Effector memory CD8-positive, alpha-beta T cell (primary cell): ENCODE measurements around the gene LILRB2.
"Not testable (repeated sequence)": the region's sequence is repeated elsewhere in the genome, so short reads cannot be mapped to it uniquely, and the experiment has no call there.

Experiments used
- ATAC-seq: fragments of 150-1000 bp; cut with Tn5 transposase; replicated peaks from 2 replicates; pipeline ENCODE4 v1.10.0; 2021; ENCODE audit warnings: mild to moderate bottlenecking, moderate library complexity
- DNase-seq, 3 experiments: peaks; one replicate each; pipeline ENCODE4 v3.0.0; 2021
- H3K27ac Mint-ChIP-seq, 2 donors: one replicate each; pipeline ENCODE4 v1.8.0; 2022; ENCODE audit warnings: mild to moderate bottlenecking in 2 of 2, mixed read lengths in 2 of 2, moderate library complexity in 2 of 2
- H3K27me3 Mint-ChIP-seq, 2 donors: one replicate each; pipeline ENCODE4 v1.8.0; 2022; ENCODE audit warnings: mixed read lengths in 2 of 2
- H3K36me3 Mint-ChIP-seq: one replicate; pipeline ENCODE4 v1.8.0; 2022; ENCODE audit warnings: mild to moderate bottlenecking, moderate library complexity, mixed read lengths; ENCODE audit not compliant: insufficient read depth
- H3K4me1 Mint-ChIP-seq, 2 donors: one replicate each; pipeline ENCODE4 v1.8.0; 2022; ENCODE audit warnings: low read depth in 2 of 2, mixed read lengths in 2 of 2
- H3K4me3 Mint-ChIP-seq, 2 donors: one replicate each; pipeline ENCODE4 v1.8.0; 2022; ENCODE audit warnings: mild to moderate bottlenecking in 2 of 2, mixed read lengths in 2 of 2, moderate library complexity in 2 of 2
- H3K9me3 Mint-ChIP-seq, 2 donors: one replicate each; pipeline ENCODE4 v1.8.0; 2022; ENCODE audit warnings: mixed read lengths in 2 of 2

The LILRB2 gene

DNA sequence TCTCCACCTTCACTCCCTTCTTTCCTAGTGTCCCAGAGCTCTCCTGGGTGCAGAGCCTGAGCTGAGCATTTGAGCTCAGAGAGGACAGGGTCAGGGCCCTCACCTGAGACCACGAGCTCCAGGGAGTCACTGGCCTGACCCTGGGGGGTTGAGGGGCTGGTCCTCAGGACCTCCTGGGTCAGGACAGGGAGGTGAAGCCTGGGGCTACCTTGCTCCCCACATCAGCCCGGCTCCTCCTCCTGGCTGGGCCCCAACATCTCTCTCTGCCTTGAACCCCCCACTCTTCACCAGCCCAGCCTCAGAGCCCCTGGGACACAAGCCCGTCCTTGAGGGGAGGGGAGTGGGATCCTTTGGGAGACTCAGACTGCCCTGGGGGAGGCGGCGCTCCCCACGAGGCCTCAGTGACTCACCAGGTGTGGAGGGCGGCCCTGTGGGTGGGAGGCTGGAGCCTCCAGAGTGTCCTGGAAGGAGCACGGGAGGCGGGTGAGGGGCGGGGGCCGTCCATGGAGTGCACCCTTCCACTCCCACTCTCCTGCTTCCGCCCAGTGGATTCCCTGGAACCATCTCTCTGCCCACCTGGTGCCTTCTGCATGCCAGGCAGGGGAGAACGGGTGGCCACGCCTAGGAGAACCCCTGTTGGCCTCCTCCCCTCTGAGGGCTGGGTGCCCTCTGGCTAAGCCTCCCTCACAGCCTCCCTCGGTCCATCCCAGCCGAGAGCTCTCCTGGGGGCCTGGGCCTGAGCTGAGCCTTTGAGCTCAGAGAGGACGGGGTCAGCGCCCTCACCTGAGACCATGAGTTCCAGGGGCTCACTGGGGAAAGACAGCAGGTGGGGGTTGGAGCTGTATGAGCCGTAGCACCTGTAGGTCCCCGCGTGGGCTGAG lies 41.2 kb downstream of the LILRB2 start:
- Mint-ChIP-seq H3K27ac (peak overlapping the region in 1 of 2 donors; percentile 81), H3K27me3 (peaks cover 13 to 19% of the 10 kb centered on the region in 2 donors)
- H3K4me1 Mint-ChIP-seq, DNase-seq, H3K4me3 Mint-ChIP-seq, H3K9me3 Mint-ChIP-seq, ATAC-seq, H3K36me3 Mint-ChIP-seq: not testable (repeated sequence)

- peaks cover 30 to 40% of the 10 kb centered on the region in 2 donors for H3K27me3 Mint-ChIP-seq
- ATAC-seq (no peak), DNase-seq (no peak)
- H3K4me3 Mint-ChIP-seq: no peak overlapping the region
- no peak overlapping the region for H3K27ac Mint-ChIP-seq
- H3K4me1 Mint-ChIP-seq: peaks cover 3 to 4% of the 10 kb centered on the region in 2 donors
- no peaks in the 10 kb centered on the region for H3K9me3 Mint-ChIP-seq
- H3K36me3 Mint-ChIP-seq: no peaks in the 10 kb centered on the region
These were observed 47.0 kb downstream of the LILRB2 start for GRCh38 chr19:54233941-54234340.

- no peak overlapping the region for H3K27ac Mint-ChIP-seq
- no peaks in the 10 kb centered on the region for H3K9me3 Mint-ChIP-seq
- H3K36me3 Mint-ChIP-seq: no peaks in the 10 kb centered on the region
- peaks cover 3 to 4% of the 10 kb centered on the region in 2 donors for H3K4me1 Mint-ChIP-seq
- DNase-seq: peak; percentile 88 to 90 (median 90)
- no peak overlapping the region for H3K4me3 Mint-ChIP-seq
- H3K27me3 Mint-ChIP-seq: peaks cover 25 to 39% of the 10 kb centered on the region in 2 donors
- peak; percentile 99 for ATAC-seq
These were observed 49.6 kb downstream of the LILRB2 start for GRCh38 chr19:54231077-54231931.

DNA sequence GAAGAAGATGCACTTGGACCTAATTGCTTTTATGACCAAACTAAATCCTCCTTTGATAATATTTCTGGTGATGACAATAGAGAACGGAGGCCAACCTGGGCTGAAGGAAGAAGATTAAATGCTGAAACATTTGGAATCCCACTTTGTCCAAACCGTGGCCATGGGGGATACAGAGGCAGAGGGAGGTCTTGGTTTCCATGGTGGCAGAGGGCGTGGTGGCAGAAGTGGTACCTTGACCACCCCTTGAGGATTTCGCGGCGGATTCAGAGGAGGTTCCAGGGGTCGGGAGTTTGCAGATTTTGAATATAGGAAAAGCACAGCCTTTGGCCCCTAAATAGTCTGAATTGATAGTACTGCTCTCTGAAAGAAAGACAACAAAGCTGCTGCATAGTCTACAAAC lies 50.9 kb downstream of the LILRB2 start:
- no peaks in the 10 kb centered on the region for H3K9me3 Mint-ChIP-seq
- ATAC-seq: no peak
- H3K4me3 Mint-ChIP-seq: no peak overlapping the region
- no peaks in the 10 kb centered on the region for H3K36me3 Mint-ChIP-seq
- H3K27ac Mint-ChIP-seq: no peak overlapping the region
- H3K4me1 Mint-ChIP-seq: peaks cover 3 to 4% of the 10 kb centered on the region in 2 donors
- peaks cover 25 to 39% of the 10 kb centered on the region in 2 donors for H3K27me3 Mint-ChIP-seq
- no peak for DNase-seq

DNA sequence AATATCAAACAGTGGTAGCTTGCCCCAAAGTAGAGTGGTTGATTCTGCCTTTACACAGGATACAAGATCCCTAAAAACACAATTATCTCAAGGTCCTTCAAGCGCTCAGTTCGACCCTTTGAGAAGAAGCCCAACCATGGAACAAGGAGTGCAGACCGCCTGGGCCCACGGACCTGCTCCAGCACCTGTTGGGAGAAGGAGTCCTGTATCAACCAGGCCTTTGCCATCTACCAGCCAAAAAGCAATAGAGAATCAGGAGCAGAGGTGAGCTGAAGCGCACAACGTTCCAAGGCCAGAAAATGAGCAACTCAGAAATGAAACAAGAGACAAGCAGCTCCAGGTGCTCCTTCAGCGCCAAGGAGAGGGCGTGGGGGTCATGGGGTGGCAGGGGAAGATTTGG lies 51.8 kb downstream of the LILRB2 start:
- peaks cover 25 to 39% of the 10 kb centered on the region in 2 donors for H3K27me3 Mint-ChIP-seq
- DNase-seq (no peak), ATAC-seq (no peak)
- H3K36me3 Mint-ChIP-seq: no peaks in the 10 kb centered on the region
- H3K4me3 Mint-ChIP-seq: no peak overlapping the region
- H3K4me1 Mint-ChIP-seq: peaks cover 3 to 4% of the 10 kb centered on the region in 2 donors
- no peaks in the 10 kb centered on the region for H3K9me3 Mint-ChIP-seq
- H3K27ac Mint-ChIP-seq: no peak overlapping the region

DNA sequence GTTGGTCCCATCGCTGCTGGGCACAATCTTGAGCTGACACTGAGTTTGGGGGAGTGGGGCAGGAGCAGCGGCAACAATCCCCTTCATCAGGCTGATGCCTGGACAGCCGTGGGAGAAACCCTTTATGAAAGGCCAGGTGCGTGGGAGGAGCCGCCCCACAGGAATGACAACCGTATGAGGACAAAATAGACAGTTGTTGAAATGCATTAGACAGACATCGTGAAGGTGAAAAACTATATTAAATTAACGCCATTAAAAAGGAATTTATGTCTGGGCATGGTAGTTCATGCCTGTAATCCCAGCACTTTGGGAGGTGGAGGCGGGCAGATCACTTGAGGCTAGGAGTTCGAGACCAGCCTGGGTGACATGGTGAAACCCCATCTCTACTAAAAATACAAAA lies 56.3 kb downstream of the LILRB2 start:
- not testable (repeated sequence) for H3K27ac Mint-ChIP-seq, H3K4me3 Mint-ChIP-seq, H3K9me3 Mint-ChIP-seq, ATAC-seq, DNase-seq, H3K36me3 Mint-ChIP-seq
- peaks cover 18 to 26% of the 10 kb centered on the region in 2 donors for H3K27me3 Mint-ChIP-seq
- peaks cover 0 to 12% of the 10 kb centered on the region in 2 donors for H3K4me1 Mint-ChIP-seq

DNA sequence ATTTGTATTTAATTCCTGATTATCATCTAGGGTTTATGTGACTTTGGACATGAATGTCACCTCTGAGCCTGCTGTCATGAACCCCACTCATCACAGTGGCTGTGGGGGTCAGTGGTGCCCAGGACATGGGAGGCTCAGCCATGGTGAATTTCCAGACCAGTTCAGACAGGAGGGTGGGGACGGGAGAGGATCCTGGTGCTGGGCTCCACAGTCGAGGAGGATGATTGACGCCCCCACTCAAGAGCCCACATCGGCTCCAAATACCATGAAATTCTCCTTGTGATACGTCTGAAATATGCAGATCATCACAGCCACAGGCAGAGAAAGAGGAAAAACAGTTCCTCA lies 57.0 kb downstream of the LILRB2 start:
- H3K9me3 Mint-ChIP-seq, H3K4me3 Mint-ChIP-seq, ATAC-seq, H3K36me3 Mint-ChIP-seq, DNase-seq: not testable (repeated sequence)
- H3K4me1 Mint-ChIP-seq: peaks cover 0 to 12% of the 10 kb centered on the region in 2 donors
- peaks cover 12 to 19% of the 10 kb centered on the region in 2 donors for H3K27me3 Mint-ChIP-seq
- H3K27ac Mint-ChIP-seq: peak overlapping the region in 1 of 2 donors; percentile 81
